ENCODE data around the gene ADH1B.
"Not testable (repeated sequence)": the region's sequence is repeated elsewhere in the genome, so short reads cannot be mapped to it uniquely, and the experiment has no call there.

ADH1B gene

DNA sequence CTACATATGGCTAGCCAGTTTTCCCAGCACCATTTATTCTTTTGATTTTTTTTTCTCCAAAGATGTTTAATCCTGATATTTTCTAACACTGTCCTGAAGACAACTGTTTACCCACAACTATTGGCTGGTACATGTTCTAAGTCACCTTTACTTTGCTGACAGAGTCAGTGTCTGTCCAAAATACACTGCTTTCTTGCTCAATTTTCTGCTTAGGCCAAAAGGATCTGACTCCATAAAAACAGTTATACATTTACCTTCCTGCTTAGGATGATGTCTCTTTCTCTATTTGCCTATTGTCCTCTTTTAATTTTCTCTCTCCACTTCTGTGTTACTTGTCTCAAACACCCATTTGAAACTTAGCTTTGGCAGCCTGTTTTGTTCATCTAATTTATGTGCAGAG, 28.1 kb upstream of the ADH1B start:
- TF ChIP-seq, protein P1, sequence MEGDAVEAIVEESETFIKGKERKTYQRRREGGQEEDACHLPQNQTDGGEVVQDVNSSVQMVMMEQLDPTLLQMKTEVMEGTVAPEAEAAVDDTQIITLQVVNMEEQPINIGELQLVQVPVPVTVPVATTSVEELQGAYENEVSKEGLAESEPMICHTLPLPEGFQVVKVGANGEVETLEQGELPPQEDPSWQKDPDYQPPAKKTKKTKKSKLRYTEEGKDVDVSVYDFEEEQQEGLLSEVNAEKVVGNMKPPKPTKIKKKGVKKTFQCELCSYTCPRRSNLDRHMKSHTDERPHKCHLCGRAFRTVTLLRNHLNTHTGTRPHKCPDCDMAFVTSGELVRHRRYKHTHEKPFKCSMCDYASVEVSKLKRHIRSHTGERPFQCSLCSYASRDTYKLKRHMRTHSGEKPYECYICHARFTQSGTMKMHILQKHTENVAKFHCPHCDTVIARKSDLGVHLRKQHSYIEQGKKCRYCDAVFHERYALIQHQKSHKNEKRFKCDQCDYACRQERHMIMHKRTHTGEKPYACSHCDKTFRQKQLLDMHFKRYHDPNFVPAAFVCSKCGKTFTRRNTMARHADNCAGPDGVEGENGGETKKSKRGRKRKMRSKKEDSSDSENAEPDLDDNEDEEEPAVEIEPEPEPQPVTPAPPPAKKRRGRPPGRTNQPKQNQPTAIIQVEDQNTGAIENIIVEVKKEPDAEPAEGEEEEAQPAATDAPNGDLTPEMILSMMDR (IDR thresholded peaks at IDR 0.05): no peak
- no peak overlapping the region for H3K4me3 ChIP-seq
- H3K27ac ChIP-seq: no peak overlapping the region
- DNase-seq (ENCODE audit: low spot score): no peak

DNA sequence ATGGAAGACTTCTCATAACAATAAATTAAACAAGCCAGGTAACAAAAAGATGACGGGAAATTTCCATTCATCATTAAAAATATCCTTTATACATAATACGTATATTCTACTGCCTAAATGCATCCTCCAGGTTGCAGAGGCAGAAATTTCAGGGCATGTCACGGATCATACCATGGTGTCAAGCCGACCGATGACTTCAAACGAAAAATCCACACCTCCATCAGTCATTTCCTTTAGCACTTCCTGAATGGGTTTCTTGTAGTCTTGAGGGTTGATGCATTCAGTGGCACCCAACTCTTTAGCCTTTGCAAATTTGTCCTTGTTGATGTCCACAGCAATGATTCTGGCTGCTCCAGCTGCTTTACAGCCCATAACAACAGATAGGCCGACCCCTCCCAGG, 21.4 kb upstream of the ADH1B start:
- not testable (repeated sequence) for H3K4me3 ChIP-seq; DNase-seq (ENCODE audit: low spot score); H3K27ac ChIP-seq

DNA sequence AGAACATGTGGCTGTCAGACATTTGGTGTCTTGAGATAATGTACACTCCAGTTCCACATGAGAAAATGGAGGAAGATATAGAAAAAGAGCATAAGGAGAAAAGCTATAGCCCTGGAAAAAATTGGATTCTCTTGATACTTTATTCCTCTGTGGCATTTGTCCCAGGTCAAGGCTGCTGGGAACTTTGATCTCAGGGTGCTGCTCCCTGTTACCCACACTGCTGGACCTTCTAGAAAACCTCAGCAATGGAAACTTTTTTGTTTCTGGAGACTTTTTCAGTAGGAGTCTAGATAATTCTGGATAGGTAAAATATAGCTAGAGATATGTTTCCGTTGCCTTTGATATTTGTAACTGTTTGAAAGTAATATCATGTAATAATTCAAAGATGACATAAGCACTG, 20.2 kb upstream of the ADH1B start:
- no peak for DNase-seq (ENCODE audit: low spot score)
- TF ChIP-seq, protein P1 (IDR thresholded peaks at IDR 0.05): no peak
- Histone ChIP-seq H3K4me3 (no peak overlapping the region), H3K27ac (no peak overlapping the region)

DNA sequence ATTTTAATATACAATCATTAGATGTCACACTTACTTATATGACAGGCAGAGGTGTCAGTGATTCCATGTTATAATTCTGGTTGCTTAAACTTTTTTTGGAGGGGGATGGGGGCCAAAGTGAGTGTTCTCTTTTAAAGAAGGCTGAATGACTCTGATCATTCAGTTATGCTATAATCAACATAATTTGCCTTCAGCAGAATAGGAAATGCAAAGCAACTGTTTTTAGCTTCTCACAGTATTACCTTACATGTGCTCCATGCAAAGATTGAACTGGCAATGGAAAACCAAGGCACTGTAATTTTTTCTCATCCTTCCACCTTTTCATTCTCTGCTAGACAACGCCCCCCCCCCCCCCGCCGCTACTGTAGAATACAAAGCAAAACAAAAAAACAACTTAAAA, 18.0 kb upstream of the ADH1B start:
- H3K27ac ChIP-seq: no peak overlapping the region
- TF ChIP-seq, protein P1 (IDR thresholded peaks at IDR 0.05): no peak
- H3K4me3 ChIP-seq: no peak overlapping the region
- DNase-seq (ENCODE audit: low spot score): no peak

DNA sequence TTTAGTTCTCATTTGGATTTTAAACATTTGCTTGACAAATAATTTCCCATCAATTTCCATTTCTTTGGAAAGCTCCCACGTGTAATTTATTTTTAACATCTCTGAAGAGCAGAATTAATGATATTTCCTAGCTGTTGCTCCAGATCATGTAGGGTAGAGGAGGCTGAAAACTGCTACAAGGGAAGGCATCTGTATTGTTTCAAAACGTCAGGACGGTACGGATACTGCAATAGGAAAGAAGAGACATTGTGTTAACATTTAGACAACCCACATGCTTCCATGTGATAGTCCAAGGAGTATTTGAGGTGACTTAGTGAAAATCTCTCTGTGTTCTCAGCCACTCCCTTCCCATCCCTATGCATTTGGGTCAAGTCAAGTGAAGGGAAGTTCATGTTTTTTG, 15.4 kb upstream of the ADH1B start:
- no peak overlapping the region for H3K4me3 ChIP-seq
- no peak for DNase-seq (ENCODE audit: low spot score)
- TF ChIP-seq, protein P1 (IDR thresholded peaks at IDR 0.05): no peak
- H3K27ac ChIP-seq: no peak overlapping the region

DNA sequence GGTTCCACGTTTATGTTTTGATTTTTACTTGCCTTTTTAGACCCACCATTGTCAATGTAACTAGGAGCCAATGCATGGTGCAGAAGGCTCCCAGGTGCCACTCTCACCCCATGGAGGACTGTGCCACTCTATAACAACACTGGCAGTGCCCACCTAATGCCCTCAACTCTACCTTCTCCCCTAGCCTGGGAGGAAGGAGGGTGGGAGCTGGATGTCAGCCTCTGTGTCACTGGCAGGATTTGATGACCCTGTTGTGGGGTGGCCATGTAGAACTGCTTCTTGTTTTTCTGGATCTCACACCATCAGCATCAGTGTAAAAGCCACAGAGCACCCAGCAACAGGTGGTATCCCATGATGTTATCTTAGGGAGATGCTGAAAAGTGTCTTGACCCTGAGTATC, 13.7 kb upstream of the ADH1B start:
- no peak overlapping the region for H3K27ac ChIP-seq
- DNase-seq (ENCODE audit: low spot score): no peak
- no peak overlapping the region for H3K4me3 ChIP-seq
- TF ChIP-seq, protein P1 (IDR thresholded peaks at IDR 0.05): no peak

DNA sequence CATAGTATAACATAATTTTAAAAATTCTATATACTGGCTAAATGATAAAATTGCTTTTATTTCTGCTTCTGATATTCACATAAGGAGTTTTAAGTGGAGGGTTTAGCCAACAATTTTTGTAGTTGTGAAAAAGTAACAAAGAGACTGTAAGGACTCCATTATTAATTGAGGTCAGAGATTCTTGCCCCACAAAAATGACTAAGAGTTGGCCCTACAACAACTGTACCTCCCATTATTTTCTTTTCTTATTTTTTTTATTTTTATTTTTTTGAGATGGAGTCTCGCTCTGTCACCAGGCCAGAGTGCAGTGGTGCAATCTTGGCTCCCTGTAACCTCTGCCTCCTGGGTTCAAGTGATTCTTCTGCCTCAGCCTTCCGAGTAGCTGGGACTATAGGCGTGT, 9.4 kb upstream of the ADH1B start:
- Histone ChIP-seq H3K4me3 (no peak overlapping the region), H3K27ac (no peak overlapping the region)
- no peak for DNase-seq (ENCODE audit: low spot score)
- TF ChIP-seq, protein P1 (IDR thresholded peaks at IDR 0.05): no peak

DNA sequence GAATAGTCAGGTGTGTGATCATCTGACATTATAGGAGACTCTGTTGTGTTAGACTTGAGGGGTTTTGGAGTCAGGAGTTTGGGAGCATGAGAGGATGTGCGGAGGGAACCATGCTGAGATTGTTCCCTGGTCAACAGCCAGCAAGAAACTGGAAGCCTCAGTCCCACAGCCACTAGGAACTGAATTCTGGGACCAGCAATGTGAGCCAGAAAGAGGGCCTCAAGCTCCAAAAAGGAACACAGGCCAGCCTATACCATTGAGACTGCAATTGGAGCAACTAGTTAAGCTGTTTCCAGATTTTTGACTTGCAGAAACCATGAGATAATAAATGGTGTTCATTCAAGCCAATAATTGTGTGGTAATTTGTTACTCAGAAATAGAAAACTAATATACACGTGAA, 8.7 kb upstream of the ADH1B start:
- H3K27ac ChIP-seq: no peak overlapping the region
- TF ChIP-seq, protein P1 (IDR thresholded peaks at IDR 0.05): no peak

More for the DNA sequence above, 8.7 kb upstream of the ADH1B start:
- no peak for DNase-seq (ENCODE audit: low spot score)
- H3K4me3 ChIP-seq: no peak overlapping the region
